ENCODE results near the gene GANC.

GRCh38 chr15:42314818-42315217 lies 41.8 kb downstream of the GANC start:
- TF ChIP-seq EZH2 (IDR thresholded peaks at IDR 0.05; ENCODE audit: low read length, missing control alignments) (no peak), CTCF (conservative IDR thresholded peaks at IDR 0.05 in 1 of 2, IDR thresholded peaks at IDR 0.05 in 1 of 2; ENCODE audit: low read depth in 1 of 2, low read length in 2 of 2) (no peak)
